PC-3 (cell line): ENCODE data around the gene RBM7. TPM values are rescaled to one million over a fixed set of nuclear protein-coding genes. Genes with fewer than 3 reads are reported as not detected.

Experiments
- ATAC-seq: fragments of 200-7000 bp; cut with Tn5 transposase; 2 replicates; pipeline ENCODE4 v1.9.1; 2020; ENCODE audit warnings: mild to moderate bottlenecking, moderate library complexity
- BruUV-seq: library from RNA; stranded (reverse); fragments of 400-500 nt; replicated peaks from 2 replicates; lab custom pipeline; 2021; lab: Mats Ljungman, UMichigan
- CTCF ChIA-PET: fragments of 300-600 bp; sonication (Branson Sonifier 250); formaldehyde crosslinking; loops from one replicate; lab custom pipeline; 2022; ENCODE audit warnings: antibody characterized with exemption; lab: Charles Lee
- POLR2A ChIA-PET: fragments of 300-600 bp; sonication (Branson Sonifier 250); formaldehyde crosslinking; loops from one replicate; lab custom pipeline; 2022; ENCODE audit warnings: antibody characterized with exemption; ENCODE audit not compliant: unreplicated experiment; lab: Charles Lee
- DNase-seq: peaks from one replicate; pipeline ENCODE4 v3.0.0-alpha.2; 2015
- H2AFZ ChIP-seq: fragments of 300-600 bp; sonication (generic); 2 replicates; pipeline ENCODE4 v1.6.0; 2016; ENCODE audit warnings: antibody characterized with exemption, low read length
- H3F3A ChIP-seq: fragments of 300-600 bp; sonication (generic); one replicate; pipeline ENCODE4 v1.6.0; 2017; ENCODE audit warnings: antibody characterized with exemption, low read length, control low read depth, mild to moderate bottlenecking; ENCODE audit not compliant: unreplicated experiment
- H3K27ac ChIP-seq: fragments of 300-600 bp; sonication (generic); 2 replicates; pipeline ENCODE4 v1.5.1; 2016; ENCODE audit warnings: mild to moderate bottlenecking, low read length
- H3K27me3 ChIP-seq: fragments of 300-600 bp; sonication (generic); 2 replicates; pipeline ENCODE4 v1.6.1; 2016; ENCODE audit warnings: low read length, mixed read lengths
- H3K36me3 ChIP-seq: fragments of 300-600 bp; sonication (generic); 2 replicates; pipeline ENCODE4 v1.6.1; 2016; ENCODE audit warnings: low read depth, mixed run types, low read length, mixed read lengths
- H3K4me1 ChIP-seq: fragments of 300-600 bp; sonication (generic); 2 replicates; pipeline ENCODE4 v1.5.1; 2016; ENCODE audit warnings: low read length; ENCODE audit not compliant: insufficient read depth
- H3K4me2 ChIP-seq: fragments of 300-600 bp; sonication (generic); 2 replicates; pipeline ENCODE4 v1.6.0; 2016; ENCODE audit warnings: low read length
- H3K4me3 ChIP-seq: fragments of 300-600 bp; sonication (generic); 2 replicates; pipeline ENCODE4 v1.5.1; 2016; ENCODE audit warnings: mild to moderate bottlenecking, low read length, mixed read lengths
- H3K79me2 ChIP-seq: fragments of 300-600 bp; sonication (generic); 2 replicates; pipeline ENCODE4 v1.6.1; 2017; ENCODE audit warnings: low read length, mixed read lengths
- H3K9ac ChIP-seq: fragments of 300-600 bp; sonication (generic); 2 replicates; pipeline ENCODE4 v1.6.0; 2016; ENCODE audit warnings: mild to moderate bottlenecking, low read length
- H3K9me2 ChIP-seq: fragments of 300-600 bp; sonication (generic); replicated peaks from 2 replicates; pipeline ENCODE4 v1.6.1; 2016; ENCODE audit warnings: mixed run types, low read length, mixed read lengths
- H3K9me3 ChIP-seq: fragments of 300-600 bp; sonication (generic); 2 replicates; pipeline ENCODE4 v1.6.1; 2016; ENCODE audit warnings: low read length, mixed read lengths
- H4K20me1 ChIP-seq: fragments of 300-600 bp; sonication (generic); 2 replicates; pipeline ENCODE4 v1.6.1; 2016; ENCODE audit warnings: low read length, mixed read lengths
- CTCF ChIP-seq: fragments of 300-600 bp; sonication (generic); conservative IDR thresholded peaks from 2 replicates; pipeline ENCODE4 v1.5.1; 2017; ENCODE audit warnings: antibody characterized with exemption, low read depth, mild to moderate bottlenecking, low read length
- EZH2 ChIP-seq: fragments of 300-600 bp; sonication (generic); IDR thresholded peaks from one replicate; pipeline ENCODE4 v1.6.1; 2017; ENCODE audit warnings: antibody characterized with exemption, mild to moderate bottlenecking, low read length; ENCODE audit not compliant: unreplicated experiment
- EZH2phosphoT487 ChIP-seq: fragments of 300-600 bp; sonication (generic); IDR thresholded peaks from 2 replicates; pipeline ENCODE4 v1.6.1; 2018; ENCODE audit warnings: mild to moderate bottlenecking, antibody characterized with exemption, low read length, borderline replicate concordance
- intact Hi-C: fragments of 100-400 bp; cut with micrococcal nuclease; formaldehyde crosslinking; loops from 2 replicates; pipeline ENCODE4 v1.9.0; 2023
- total RNA-seq: library from RNA; depleted of rRNA; stranded (reverse); fragments of >200 nt; gene quantifications from 2 replicates; pipeline ENCODE4 v1.2.3, GENCODE V29; 2014; rRNA removed

The RBM7 gene
- total RNA-seq, 1 experiment from 2014 or later = 30.1 TPM

DNA sequence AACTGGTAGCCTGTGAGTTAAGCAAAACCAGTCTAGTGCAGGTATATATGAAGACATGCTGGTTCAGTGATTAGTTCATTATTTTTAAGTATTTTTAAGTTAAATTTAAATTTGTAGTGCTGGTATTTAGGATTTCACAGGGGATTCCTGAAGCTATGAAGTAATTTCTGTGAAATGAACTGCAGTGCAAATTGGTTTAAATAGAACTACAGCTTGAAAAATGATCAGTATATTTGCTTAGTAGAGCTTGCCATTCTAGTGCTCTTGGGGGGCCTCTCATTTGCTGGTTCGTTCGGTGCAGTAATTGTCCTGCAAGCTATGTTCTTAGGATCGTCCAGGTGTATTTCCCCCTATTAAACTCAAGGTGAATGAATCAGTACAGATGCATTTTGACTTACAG is 51.9 kb downstream of the RBM7 start:
- Histone ChIP-seq H3K9me3 (no peaks in the 10 kb centered on the region), H3K4me3 (no peak overlapping the region), H3K27me3 (no peaks in the 10 kb centered on the region), H3K9me2 (no peaks in the 10 kb centered on the region), H3K36me3 (peaks cover 21% of the 10 kb centered on the region; the same call in 1 of the 2 replicates), H3K79me2 (no peaks in the 10 kb centered on the region), H3K9ac (no peak overlapping the region), H4K20me1 (peaks cover 9% of the 10 kb centered on the region; the same call in 1 of the 2 replicates), H3K4me1 (0 out of 2 replicates have a peak, but pooled peaks cover 8% of the 10 kb centered on the region), H3K4me2 (no peak overlapping the region), H3K27ac (no peak overlapping the region), H2AFZ (no peak overlapping the region), H3F3A (no peaks in the 10 kb centered on the region)
- intact Hi-C loops = no loop called here
- no peak for TF ChIP-seq EZH2
- TF ChIP-seq EZH2phosphoT487 = no peak
- no peak for TF ChIP-seq CTCF
- no peak for ATAC-seq
- ChIA-PET POLR2A (no interaction called here), CTCF (no interaction called here)
- no peak for DNase-seq
- no TSS peak for BruUV-seq

Other genes starting within 250 kb of the RBM7 start
- gene NNMT, start 104.3 kb upstream of the RBM7 start, total RNA-seq = 20.8 and 23.3 TPM in 2 replicates
- 5.0 and 8.1 TPM in 2 replicates for gene C11orf71, start 155 bp upstream of the RBM7 start, total RNA-seq
- 145 and 181 TPM in 2 replicates for gene REXO2, start 38.8 kb downstream of the RBM7 start, total RNA-seq
- gene NXPE1, start 159.2 kb downstream of the RBM7 start, total RNA-seq = not detected in 2 replicates
- not detected in 2 replicates for gene NXPE4, start 195.1 kb downstream of the RBM7 start, total RNA-seq